ENCODE measurements around the gene CRX. TPM values are rescaled to one million over a fixed set of nuclear protein-coding genes. Genes with fewer than 3 reads are reported as not detected.

CRX gene
- polyA plus RNA-seq, 1 of the 3 experiments (the other 2 are of a cell fraction), result not detected

- Histone ChIP-seq H3K79me2 (ENCODE audit: insufficient read depth) (no peaks in the 10 kb centered on the region), H3K4me3 (ENCODE audit: low read depth in 2 of 2, low read length in 1 of 2) (no peak overlapping the region)
Observed at GRCh38 chr19:47819858-47820257, 1.9 kb upstream of the CRX start.

GRCh38 chr19:47820410-47820809 lies 1.3 kb upstream of the CRX start:
- Histone ChIP-seq H3K4me1 (ENCODE audit: control insufficient read depth in 1 of 2, insufficient read depth in 2 of 2, low read depth in 1 of 2, low read length in 1 of 2) (no peaks in the 10 kb centered on the region), H2AFZ (ENCODE audit: low read depth) (no peak overlapping the region), H3K27me3 (ENCODE audit: insufficient read depth) (peaks cover 50% of the 10 kb centered on the region; the same call in 1 of the 2 replicates), H3K36me3 (replicated peaks in 1 of 2; ENCODE audit: control insufficient read depth in 1 of 2, insufficient read depth in 2 of 2, low read length in 1 of 2) (no peaks in the 10 kb centered on the region), H3F3A (replicated peaks; ENCODE audit: insufficient read depth) (no peaks in the 10 kb centered on the region), H4K20me1 (ENCODE audit: insufficient read depth) (no peaks in the 10 kb centered on the region), H3K27ac (ENCODE audit: low read depth in 2 of 2, low read length in 1 of 2) (no peak overlapping the region), H3K9me2 (no peaks in the 10 kb centered on the region), H3K4me2 (0 out of 2 replicates have a peak overlapping the region, but pooled peaks have one; percentile 13), H3K79me2 (ENCODE audit: insufficient read depth) (no peaks in the 10 kb centered on the region), H3K4me3 (ENCODE audit: low read depth in 2 of 2, low read length in 1 of 2) (no peak overlapping the region), H3K9me3 (no peaks in the 10 kb centered on the region), H3K9ac (no peak overlapping the region)
- CTCF ChIA-PET, result interaction anchor here (1.5 kb wide), 1 partner anchor 43 kb away, joined by 6 read pairs; no protein-coding TSS in a partner anchor
- POLR2A ChIA-PET, result no interaction called here
- 42% methylated on average over 2 of the region's 2 CpGs for WGBS (ENCODE audit: low lambda C conversion rate)
- no peak for DNase-seq
- no peak for TF ChIP-seq RFX5 (IDR thresholded peaks at IDR 0.05; ENCODE audit: low read length)
- no peak for TF ChIP-seq TAF1 (IDR thresholded peaks at IDR 0.05; ENCODE audit: borderline replicate concordance, low read depth, low read length)
- no peak for TF ChIP-seq EP300 (IDR thresholded peaks at IDR 0.05; ENCODE audit: borderline replicate concordance in 1 of 2, low read depth in 1 of 2, low read length in 1 of 2)
- TF ChIP-seq ELF1 (IDR thresholded peaks at IDR 0.05), result no peak
- no peak for TF ChIP-seq FOSL2 (IDR thresholded peaks at IDR 0.05; ENCODE audit: borderline replicate concordance, low read depth)
- no peak for TF ChIP-seq POLR2AphosphoS5 (IDR thresholded peaks at IDR 0.05; ENCODE audit: low read depth, low read length)
- TF ChIP-seq RXRA (IDR thresholded peaks at IDR 0.05; ENCODE audit: borderline replicate concordance, low read depth), result no peak

More at GRCh38 chr19:47819858-47820257, 1.9 kb upstream of the CRX start:
- ChIA-PET CTCF (interaction anchor here (1.5 kb wide), 1 partner anchor 44 kb away, joined by 6 read pairs; no protein-coding TSS in a partner anchor), POLR2A (no interaction called here)
- Histone ChIP-seq H3K9me2 (no peaks in the 10 kb centered on the region), H3K27ac (ENCODE audit: low read depth in 2 of 2, low read length in 1 of 2) (no peak overlapping the region), H3K4me1 (ENCODE audit: control insufficient read depth in 1 of 2, insufficient read depth in 2 of 2, low read depth in 1 of 2, low read length in 1 of 2) (no peaks in the 10 kb centered on the region), H3K9me3 (no peaks in the 10 kb centered on the region), H3K4me2 (0 out of 2 replicates have a peak overlapping the region, but pooled peaks have one; percentile 13), H3F3A (replicated peaks; ENCODE audit: insufficient read depth) (no peaks in the 10 kb centered on the region), H3K36me3 (replicated peaks in 1 of 2; ENCODE audit: control insufficient read depth in 1 of 2, insufficient read depth in 2 of 2, low read length in 1 of 2) (no peaks in the 10 kb centered on the region), H2AFZ (ENCODE audit: low read depth) (no peak overlapping the region), H3K9ac (no peak overlapping the region), H4K20me1 (ENCODE audit: insufficient read depth) (no peaks in the 10 kb centered on the region), H3K27me3 (ENCODE audit: insufficient read depth) (peaks cover 51% of the 10 kb centered on the region; the same call in 1 of the 2 replicates)
- DNase-seq, result no peak
- no peak for TF ChIP-seq RAD21 (IDR thresholded peaks at IDR 0.05; ENCODE audit: low read length)
- TF ChIP-seq ELF1 (IDR thresholded peaks at IDR 0.05), result no peak
- TF ChIP-seq YY1 (IDR thresholded peaks at IDR 0.05; ENCODE audit: low read depth), result no peak
- TF ChIP-seq MXI1 (IDR thresholded peaks at IDR 0.05; ENCODE audit: low read depth, low read length), result no peak
- no peak for TF ChIP-seq SMC3 (IDR thresholded peaks at IDR 0.05; ENCODE audit: low read depth, low read length)
- no peak for TF ChIP-seq FOSL2 (IDR thresholded peaks at IDR 0.05; ENCODE audit: borderline replicate concordance, low read depth)
- no peak for TF ChIP-seq IRF3 (IDR thresholded peaks at IDR 0.05; ENCODE audit: low read depth, low read length)
- no peak for TF ChIP-seq SIN3A (IDR thresholded peaks at IDR 0.05; ENCODE audit: borderline replicate concordance, low read depth, low read length)
- 22% methylated on average over 10 of the region's 10 CpGs for WGBS (ENCODE audit: low lambda C conversion rate)

All from SK-N-SH (cell line).